Right ventricle myocardium inferior (tissue), 1 donor: Measurements from ENCODE around the gene C1QL1. TPM values are rescaled to one million over a fixed set of nuclear protein-coding genes. Genes with fewer than 3 reads are reported as not detected.

Source experiments
- ATAC-seq: fragments of 200-7000 bp; cut with Tn5 transposase; one replicate; pipeline ENCODE4 v1.9.1; 2020; ENCODE audit warnings: mild to moderate bottlenecking, moderate library complexity
- DNase-seq: peaks from one replicate; pipeline ENCODE4 v3.0.0; 2021; ENCODE audit errors: missing footprints
- intact Hi-C: fragments of 100-400 bp; cut with DNase I; formaldehyde crosslinking; loops from one replicate; pipeline ENCODE4 v1.11.0; 2022
- total RNA-seq: library from RNA; stranded (reverse); fragmentation: NEBNext Ultra II Directional; extraction: Animal tissue kit (Norgen Biotek cat#: 25700); gene quantifications from one replicate; pipeline ENCODE4 v1.2.1, GENCODE V29; 2021
- donor health status: DM: no; HTN: yes; CAD: no; lungs with severe emphysema.

The C1QL1 gene
- total RNA-seq, 1 donor from 2014 or later, result 11.3 TPM

DNA sequence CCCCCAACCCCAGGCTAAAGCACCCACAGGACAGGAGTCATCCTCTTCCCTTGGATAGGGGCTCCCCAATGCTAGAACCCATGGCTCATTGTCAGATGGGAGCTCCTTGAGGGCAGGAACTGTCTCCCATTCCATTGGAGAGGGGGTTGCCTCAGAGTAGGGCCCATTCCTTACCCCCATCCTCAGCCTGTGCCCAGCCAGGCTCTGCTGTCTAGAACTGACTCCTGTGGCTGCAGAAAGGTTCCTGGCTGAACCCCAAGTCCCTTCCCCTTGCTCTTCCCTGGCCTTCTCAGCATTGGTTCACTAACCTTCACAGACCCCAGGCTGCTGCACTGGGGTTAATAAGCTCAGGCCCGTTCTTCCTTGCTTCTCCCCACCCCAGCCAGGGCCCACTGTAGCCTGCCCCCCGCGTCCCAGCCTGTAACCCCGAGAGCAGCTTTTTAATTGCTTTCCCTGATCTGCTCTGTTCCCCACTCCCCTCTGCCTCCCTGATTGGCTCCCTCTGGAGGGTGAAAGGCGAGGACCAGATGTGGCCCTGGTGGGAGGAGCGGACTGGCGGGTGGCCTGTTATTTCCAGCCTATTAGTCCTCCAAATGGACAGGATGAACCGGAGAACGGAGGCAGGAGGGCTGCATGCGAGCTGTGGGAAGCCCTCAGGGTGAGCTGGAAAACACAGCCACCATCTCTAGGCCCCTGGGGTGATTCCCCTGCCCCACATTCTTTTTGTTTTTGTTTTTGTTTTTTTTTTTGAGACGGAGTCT lies 46.8 kb downstream of the C1QL1 start:
- DNase-seq, result no peak
- peak; percentile 79 for ATAC-seq
- intact Hi-C loops, result loop anchor here (2.0 kb wide), 3 partner anchors 59 to 211 kb away; partner anchors contain the start of gene PLCD3

DNA sequence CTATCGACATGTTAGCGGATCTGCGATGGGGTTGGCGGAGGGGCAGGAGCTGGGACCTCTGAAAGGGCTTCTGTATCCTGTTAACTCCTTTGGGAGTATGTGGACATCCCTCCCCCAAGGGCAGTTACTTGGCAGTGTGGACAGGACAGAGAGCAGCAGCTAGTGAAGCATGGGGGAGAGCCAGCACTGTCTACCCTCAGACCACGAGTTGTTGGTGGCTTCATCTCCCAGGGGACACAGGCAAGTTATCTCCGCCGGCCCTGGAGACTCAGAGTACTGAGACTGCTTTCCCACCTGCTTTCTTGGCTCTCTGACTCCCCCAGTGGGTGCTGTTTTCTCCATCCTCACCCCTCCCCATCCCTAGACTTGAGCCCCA lies 47.5 kb downstream of the C1QL1 start:
- DNase-seq, result no peak
- ATAC-seq, result peak; percentile 35
- intact Hi-C loops, result loop anchor here (1.0 to 2.0 kb wide), 4 partner anchors 60 to 212 kb away; partner anchors contain the start of gene PLCD3

DNA sequence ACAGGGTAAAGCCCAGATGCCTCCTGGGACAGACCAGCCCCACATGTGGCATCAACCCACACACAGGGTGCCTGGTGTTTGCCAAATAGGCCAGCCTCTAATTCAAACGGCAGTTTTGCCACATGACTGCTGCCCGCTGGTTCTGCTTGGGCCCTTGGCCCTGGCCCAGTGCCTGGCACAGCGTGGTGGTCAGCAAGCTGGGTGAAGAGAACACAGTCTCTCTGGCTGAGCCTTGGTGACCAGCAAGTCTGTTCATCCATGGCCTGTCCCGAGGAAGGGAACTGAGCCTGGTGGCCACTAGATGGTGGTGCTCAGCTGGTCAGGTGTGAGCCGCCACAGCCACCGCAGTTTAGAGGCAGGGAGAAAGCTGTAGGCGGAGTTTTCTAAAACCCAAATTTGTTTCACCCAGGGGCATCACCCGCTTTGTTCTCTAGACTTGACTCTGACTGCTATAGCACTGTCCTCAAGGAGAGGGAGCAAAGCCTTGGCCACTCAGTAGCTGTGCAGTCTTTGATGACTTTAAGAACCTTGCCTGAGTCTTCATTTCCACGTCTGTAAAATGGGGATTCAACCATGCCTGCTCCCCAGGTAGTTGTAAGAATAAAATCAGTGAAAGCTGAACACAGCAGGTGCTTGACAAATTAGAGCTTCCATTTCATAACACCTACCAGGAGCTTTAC lies 48.1 kb downstream of the C1QL1 start:
- DNase-seq, result peak; percentile 87
- intact Hi-C loops, result loop anchor here (1.0 to 2.0 kb wide), 4 partner anchors 61 to 213 kb away; partner anchors contain the start of gene PLCD3
- ATAC-seq, result peak; percentile 82

DNA sequence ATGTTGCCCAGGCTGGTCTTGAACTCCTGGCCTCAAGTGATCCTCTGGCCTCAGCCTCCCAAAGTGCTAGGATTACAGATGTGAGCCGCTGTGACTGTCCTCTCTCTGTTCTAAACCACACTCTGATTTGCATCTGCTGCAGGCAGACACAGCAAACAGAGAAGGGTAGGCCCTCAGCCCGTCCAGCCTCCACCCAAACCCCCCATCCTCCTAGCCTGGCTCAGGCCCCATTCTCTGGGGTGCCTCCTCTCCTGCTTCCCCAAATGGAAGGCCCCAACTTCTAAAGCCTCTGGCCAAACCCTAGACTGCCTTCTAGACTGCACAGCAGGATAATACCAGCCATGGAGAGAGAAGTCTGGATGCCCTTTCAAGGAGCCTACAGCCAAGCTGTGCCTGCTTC lies 48.7 kb downstream of the C1QL1 start:
- DNase-seq (no peak), ATAC-seq (no peak)
- intact Hi-C loops, result no loop called here

DNA sequence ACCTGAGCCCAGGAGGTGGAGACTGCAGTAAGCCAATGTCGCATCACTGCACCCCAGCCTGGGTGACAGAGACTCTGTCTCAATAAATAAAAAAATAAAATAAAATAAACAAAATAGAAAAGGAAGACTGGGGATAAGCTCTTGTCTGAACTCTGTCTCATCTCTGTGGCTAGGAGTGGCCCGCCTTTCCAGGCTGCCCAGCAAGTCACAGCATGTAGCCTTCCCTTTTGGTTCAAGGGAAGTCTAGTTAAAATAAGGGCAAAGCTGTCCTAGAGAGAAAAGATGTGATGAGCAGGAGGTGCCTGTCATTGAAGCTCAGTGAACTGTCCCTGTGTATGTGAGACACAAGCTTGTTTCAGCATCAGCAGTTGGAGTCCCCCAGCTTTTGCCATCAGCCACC lies 50.1 kb downstream of the C1QL1 start:
- intact Hi-C loops, result no loop called here
- ATAC-seq (no peak), DNase-seq (no peak)

DNA sequence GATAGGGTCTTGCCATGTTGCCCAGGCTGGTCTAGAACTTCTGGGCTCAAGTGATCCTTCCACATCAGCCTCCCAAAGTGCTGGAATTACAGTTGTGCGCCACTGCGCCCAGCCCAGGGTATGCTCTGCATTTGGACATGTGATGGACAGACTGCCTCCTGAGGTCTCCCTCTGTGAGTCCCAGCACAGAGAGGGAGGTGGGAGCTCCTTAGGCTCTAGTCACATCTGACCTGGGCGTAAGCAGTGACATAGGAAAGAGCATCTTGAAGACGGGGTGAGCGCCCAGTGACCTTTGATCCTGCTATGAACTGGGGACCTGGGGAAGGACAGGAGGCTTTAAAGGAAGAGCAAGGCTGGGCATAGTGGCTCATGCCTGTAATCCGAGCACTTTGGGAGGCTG lies 50.6 kb downstream of the C1QL1 start:
- ATAC-seq, result no peak
- no peak for DNase-seq
- intact Hi-C loops, result no loop called here

DNA sequence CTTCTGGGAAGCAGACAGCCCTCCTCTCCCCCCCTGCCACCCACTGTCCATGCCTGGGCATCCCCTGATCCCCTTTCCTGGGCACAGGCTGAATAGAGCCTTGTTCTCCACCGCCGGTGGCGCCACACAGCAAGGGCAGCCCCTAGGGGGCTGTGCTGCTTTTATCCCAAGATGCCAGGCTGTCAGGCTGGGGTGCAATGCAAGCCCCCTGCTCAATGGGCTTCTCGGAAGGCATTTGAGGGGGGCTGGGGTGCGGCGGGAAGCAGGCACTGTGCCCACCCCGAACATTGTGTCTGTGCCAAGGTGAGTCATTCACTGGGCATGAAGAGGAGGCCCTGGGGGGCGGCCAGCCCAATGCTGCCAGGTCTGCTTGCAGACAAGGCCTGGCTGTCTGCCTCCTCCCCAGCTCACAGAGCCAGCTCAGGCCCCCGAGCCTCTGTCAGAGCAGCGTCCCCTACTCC lies 51.3 kb downstream of the C1QL1 start:
- ATAC-seq, result peak; percentile 27
- intact Hi-C loops, result no loop called here
- peak; percentile 85 for DNase-seq

DNA sequence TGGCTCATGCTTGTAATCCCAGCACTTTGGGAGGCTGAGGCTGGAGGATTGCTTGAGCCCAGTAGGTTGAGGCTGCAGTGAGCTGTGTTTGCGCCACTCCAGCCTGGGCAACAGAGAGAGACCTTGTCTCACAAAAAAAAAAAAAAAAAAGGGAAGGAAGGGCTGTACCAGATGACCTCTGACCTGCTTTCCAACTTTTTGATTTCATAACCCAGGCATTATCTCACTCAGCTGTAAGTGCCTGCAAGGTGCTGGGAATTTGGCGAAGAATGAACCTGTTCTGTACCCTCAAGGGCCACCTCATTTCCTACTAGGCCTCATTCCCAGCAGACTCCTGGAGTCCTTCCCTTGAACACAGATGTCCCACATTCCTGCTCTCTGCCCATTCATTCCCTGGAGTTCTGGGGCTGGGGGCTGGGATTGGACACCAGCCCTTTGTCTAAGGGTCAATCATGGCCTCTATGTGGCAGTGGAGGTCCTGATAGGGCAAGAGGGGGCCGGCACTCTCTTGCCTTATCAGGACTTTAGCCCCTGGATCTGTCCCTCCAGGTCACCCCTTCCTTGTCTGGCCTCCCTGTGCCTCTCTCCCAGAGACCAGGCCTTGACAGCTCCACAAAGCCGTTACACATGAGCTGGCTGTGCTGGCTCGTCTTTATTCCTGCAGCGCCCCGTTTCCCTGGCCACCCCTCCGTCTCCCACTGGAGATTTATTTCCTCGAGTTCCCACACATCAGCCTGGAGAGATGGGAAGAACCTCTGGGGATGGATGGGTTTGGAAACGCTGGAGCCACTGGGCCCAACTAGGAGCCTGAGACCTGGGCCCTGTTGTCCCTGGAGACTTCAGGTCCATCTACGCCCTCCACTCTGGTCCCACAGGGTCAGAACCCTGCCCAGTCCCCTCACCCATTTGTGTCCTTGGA lies 52.0 kb downstream of the C1QL1 start:
- ATAC-seq (no peak), DNase-seq (no peak)
- intact Hi-C loops, result no loop called here

DNA sequence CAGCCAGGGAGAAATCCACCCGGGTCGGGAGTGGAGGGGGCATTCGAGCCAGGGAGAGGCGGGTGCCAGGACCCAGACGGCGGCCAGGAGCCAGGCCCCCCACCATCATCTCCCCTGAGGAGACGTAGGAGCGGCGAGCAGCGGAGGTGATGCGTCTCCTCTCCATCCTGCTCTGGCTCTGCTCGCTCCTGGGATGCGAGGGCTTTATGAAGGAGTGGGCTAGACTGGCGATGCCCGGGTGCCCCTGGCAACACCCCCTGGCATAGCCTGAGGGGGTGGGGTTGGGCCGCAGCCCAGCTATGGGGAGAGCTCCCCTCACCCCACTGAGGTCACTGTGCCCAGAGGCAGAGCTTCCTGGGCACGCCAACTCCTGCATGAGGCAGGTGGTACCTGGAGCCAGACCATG lies 52.8 kb downstream of the C1QL1 start, which contains the start of gene GFAP:
Gene GFAP (minus strand): TSS at position 180 of the 406 bp plus-strand sequence. CDS start 14 bp downstream, at position 166.
- intact Hi-C loops, result no loop called here
- no peak for ATAC-seq
- no peak for DNase-seq

DNA sequence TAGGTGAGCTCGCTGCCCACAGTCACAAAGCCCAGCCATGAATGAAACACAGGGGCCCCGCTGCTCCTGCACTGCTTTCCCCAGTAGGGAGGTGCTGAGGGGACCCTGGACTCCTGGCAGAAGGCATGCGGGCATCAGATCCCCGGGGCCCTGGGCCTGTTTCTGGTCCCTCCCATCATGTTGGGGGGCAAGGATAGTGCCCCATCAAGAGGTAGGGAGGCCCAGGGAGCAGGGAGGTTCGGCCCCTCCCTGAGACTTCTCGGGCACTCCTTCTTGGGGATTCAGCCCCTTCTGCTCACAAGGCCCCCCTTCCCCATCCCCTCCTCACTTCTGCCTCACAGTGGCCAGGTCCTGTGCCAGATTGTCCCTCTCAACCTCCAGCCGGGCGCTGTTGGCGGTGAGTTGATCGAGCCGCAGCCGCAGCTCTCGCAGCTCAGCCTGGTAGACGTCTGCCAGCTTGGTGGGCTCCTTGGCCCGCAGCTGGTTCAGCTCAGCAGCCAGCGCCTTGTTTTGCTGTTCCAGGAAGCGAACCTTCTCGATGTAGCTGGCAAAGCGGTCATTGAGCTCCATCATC lies 53.3 kb downstream of the C1QL1 start:
- ATAC-seq (no peak), DNase-seq (no peak)
- intact Hi-C loops, result no loop called here

DNA sequence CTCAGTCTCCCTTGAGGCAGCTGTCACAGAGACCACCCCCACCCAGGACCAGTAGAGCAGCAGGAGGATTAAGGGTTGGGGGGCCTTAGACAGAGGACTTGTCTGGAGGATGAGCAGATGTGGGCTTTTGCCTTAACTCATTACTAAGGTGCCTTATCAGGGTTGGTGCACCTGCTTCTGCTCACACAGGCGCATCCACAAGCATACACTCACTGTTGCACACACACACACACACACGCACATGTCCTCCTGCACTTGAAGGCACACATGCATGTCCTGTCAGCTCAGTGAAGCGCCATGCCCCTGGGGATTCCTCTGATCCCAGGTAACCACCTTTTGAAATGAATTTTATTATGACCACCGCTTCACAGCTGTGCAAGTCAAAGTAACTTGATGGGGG lies 54.0 kb downstream of the C1QL1 start:
- ATAC-seq (no peak), DNase-seq (no peak)
- intact Hi-C loops, result no loop called here

DNA sequence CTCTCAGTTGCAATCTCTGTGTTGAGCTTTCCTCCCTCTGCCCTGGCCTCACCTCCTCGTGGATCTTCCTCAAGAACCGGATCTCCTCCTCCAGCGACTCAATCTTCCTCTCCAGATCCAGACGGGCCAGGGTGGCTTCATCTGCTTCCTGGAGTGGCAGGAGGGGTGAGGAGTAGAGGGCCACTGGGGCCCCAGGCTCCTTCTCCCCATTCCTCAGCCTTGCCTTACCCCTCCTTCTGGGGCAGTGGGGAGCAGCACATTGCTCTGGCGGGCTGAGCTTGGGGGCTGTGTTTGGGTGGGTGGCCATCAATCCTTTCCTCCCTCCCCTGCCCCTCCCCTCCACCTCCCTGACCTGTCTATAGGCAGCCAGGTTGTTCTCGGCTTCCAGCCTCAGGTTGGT lies 54.4 kb downstream of the C1QL1 start:
- DNase-seq (no peak), ATAC-seq (no peak)
- intact Hi-C loops, result no loop called here

DNA sequence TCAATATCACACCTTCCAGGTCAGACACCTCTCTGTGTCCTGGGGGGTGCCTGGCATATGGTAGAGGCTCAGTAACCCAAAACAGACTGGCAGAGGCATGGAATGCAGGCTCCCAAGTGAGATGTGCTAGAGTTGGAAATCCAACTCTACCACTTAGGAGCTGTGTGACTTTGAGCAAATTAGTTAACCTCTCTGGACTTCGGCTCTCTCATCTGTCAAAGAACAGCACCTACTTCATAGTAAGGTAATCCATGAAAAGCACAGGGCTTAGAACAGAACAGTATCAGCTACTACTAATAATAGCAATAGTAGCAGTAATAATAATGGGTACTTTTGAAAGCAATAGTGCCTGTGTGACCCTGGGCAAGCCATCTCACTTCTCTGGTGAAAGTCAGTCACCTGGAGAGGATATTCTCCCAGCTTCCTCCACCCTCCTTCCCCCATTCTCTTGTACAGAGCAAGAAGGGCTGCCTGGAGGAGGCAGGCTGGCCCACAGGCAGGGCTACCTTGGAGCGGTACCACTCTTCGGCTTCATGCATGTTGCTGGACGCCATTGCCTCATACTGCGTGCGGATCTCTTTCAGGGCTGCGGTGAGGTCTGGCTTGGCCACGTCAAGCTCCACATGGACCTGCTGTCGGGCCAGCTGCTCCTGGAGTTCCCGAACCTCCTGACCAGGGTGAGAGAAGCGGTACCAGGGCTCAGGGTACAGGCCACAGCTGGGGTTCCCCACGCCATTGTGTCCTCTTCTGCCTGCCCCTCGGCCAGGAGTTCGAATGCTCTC lies 55.1 kb downstream of the C1QL1 start:
- intact Hi-C loops, result no loop called here
- ATAC-seq (no peak), DNase-seq (no peak)

DNA sequence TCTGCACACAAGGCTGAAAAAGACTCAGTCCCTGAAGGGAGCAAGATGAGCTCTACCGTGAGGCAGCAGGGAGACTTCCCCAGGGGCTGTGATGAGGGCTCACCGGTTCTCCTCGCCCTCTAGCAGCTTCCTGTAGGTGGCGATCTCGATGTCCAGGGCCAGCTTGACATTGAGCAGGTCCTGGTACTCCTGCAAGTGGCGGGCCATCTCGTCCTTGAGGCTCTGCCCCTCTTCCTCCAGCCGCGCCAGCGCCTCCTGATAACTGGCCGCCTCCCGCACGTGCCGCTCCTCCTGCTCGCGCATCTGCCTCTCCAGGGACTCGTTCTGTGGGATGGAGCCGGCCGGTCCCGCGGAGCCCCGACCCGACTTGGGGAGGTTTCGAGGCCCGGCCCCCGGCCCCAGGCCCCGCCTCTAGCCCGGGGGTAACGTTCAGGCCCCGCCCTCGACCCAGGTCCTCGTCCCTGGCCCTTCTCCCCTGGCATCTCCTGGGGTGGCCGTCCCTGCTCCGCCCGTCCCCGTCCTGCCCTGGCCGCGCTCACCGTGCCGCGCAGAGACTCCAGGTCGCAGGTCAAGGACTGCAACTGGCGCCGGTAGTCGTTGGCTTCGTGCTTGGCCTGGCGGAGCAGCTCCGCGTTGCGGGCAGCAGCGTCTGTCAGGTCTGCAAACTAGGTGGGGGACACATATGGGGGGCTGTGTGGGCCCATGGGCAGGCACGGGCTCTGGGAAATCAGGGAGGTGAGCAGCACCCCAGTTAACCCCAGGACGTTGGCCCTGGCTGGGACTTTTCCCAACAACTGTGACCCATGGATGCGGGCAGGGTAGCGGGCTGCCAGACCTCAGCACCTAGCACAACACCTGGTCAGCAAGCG lies 56.7 kb downstream of the C1QL1 start:
- intact Hi-C loops, result no loop called here
- ATAC-seq (peak; percentile 71), DNase-seq (no peak)

DNA sequence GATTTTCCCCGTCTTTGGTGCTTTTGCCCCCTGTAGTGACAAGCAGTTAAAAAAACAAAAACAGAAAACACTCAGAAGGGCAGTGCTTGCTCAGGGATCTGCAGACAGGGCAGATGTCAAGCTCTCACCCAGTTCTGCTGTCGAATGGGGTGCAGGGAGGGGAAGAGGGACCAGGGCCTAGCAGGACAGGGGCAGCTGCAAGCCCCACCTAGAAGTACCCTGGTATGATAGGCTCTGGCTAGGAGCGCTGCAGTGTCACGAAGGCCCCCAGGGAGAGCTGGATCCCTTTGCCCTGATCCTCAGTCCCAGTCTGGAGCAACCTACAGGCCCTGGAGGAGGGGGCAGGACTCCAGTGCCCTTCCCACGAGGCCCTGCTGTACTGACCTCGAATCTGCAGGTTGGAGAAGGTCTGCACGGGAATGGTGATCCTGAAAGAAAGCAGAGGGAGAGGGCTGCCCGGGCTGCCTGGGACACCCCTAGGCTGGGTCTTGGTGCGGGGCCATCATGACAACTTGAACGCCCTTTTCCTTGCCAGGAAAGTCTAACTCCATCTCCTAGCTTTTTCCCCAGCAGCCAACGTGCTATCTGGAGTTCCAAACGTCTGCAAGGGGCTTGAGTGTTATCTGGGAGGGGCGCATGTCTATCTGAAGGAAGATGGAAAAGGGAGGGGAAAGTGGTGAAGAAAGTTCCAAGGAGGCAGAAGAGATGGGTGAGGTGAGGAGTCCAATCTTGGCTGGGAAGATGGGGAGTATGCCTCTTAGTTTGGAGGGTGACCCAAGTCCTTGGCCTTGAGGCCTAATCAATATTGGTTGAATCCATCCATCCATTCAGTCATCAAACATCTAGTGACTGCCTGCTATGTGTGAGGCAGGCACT lies 57.6 kb downstream of the C1QL1 start:
- no peak for DNase-seq
- ATAC-seq, result no peak
- intact Hi-C loops, result no loop called here
